ENCODE results near the gene EVI5L. TPM values are rescaled to one million over a fixed set of nuclear protein-coding genes. Genes with fewer than 3 reads are reported as not detected.

The EVI5L gene
- total RNA-seq, 4 donors from 2014 or later: 8.3 to 15.5 (median 11.9) TPM

- WGBS, 2 donors: 76 to 80% methylated on average over 4 to 7 of the region's 63 CpGs
- H3K4me3 ChIP-seq: peak overlapping the region; percentile 15 to 61 (median 37)
- H3K36me3 ChIP-seq: peaks cover 0 to 25% (median 0%) of the 10 kb centered on the region in 3 donors
Measured at GRCh38 chr19:7861619-7862412, 31.8 kb downstream of the EVI5L start.

GRCh38 chr19:7862413-7862951 is 32.5 kb downstream of the EVI5L start:
- DNase-seq: no peak
- Histone ChIP-seq H3K36me3 (peaks cover 0 to 25% (median 0%) of the 10 kb centered on the region in 3 donors), H3K4me3 (peak overlapping the region; percentile 15 to 61 (median 37)), H3K9me3 (no peaks in the 10 kb centered on the region), H3K27me3 (peaks cover 0 to 97% (median 0%) of the 10 kb centered on the region in 4 donors), H3K4me1 (peaks cover 13 to 63% (median 16%) of the 10 kb centered on the region in 3 donors), H3K27ac (no peak overlapping the region)
- TF ChIP-seq CTCF (IDR thresholded peaks at IDR 0.05) (no peak), POLR2A (IDR thresholded peaks at IDR 0.05) (no peak)
- intact Hi-C loops (cut with DNase I): no loop called here
- 0% methylated on average over 5 of the region's 67 CpGs; no CpG with 5 or more reads in 1 of the 2 donors for WGBS, 2 donors

More at GRCh38 chr19:7861619-7862412, 31.8 kb downstream of the EVI5L start:
- H3K27ac ChIP-seq: no peak overlapping the region
- peaks cover 13 to 62% (median 16%) of the 10 kb centered on the region in 3 donors for H3K4me1 ChIP-seq
- H3K27me3 ChIP-seq: peaks cover 0 to 97% (median 0%) of the 10 kb centered on the region in 4 donors
- DNase-seq: no peak
- H3K9me3 ChIP-seq: no peaks in the 10 kb centered on the region
- intact Hi-C loops (cut with DNase I): no loop called here
- TF ChIP-seq POLR2A (IDR thresholded peaks at IDR 0.05): no peak
- no peak for TF ChIP-seq CTCF (IDR thresholded peaks at IDR 0.05)

GRCh38 chr19:7863157-7863970 is 33.3 kb downstream of the EVI5L start:
- Histone ChIP-seq H3K27me3 (peaks cover 0 to 97% (median 0%) of the 10 kb centered on the region in 4 donors), H3K4me1 (peaks cover 15 to 62% (median 16%) of the 10 kb centered on the region in 3 donors), H3K4me3 (peak overlapping the region in 2 of 4 donors; percentile 41 to 61), H3K9me3 (no peaks in the 10 kb centered on the region), H3K27ac (no peak overlapping the region), H3K36me3 (peaks cover 0 to 21% (median 0%) of the 10 kb centered on the region in 3 donors)
- intact Hi-C loops (cut with DNase I): no loop called here
- 60 to 77% methylated on average over 4 to 5 of the region's 83 CpGs for WGBS, 2 donors
- DNase-seq: no peak
- TF ChIP-seq POLR2A (IDR thresholded peaks at IDR 0.05) (no peak), CTCF (IDR thresholded peaks at IDR 0.05) (no peak)

GRCh38 chr19:7863971-7864689 is 34.1 kb downstream of the EVI5L start:
- Histone ChIP-seq H3K4me3 (no peak overlapping the region), H3K9me3 (no peaks in the 10 kb centered on the region), H3K4me1 (peaks cover 21 to 69% (median 23%) of the 10 kb centered on the region in 3 donors), H3K27ac (no peak overlapping the region), H3K36me3 (peaks cover 0 to 19% (median 0%) of the 10 kb centered on the region in 3 donors), H3K27me3 (peaks cover 0 to 93% (median 0%) of the 10 kb centered on the region in 4 donors)
- TF ChIP-seq POLR2A (IDR thresholded peaks at IDR 0.05) (no peak), CTCF (IDR thresholded peaks at IDR 0.05) (no peak)
- intact Hi-C loops (cut with DNase I): no loop called here
- no peak for DNase-seq
- 40 to 82% methylated on average over 1 to 16 of the region's 21 CpGs for WGBS, 2 donors
